BJ (cell line): Measurements from ENCODE around the gene COX17. TPM values are rescaled to one million over a fixed set of nuclear protein-coding genes. Genes with fewer than 3 reads are reported as not detected.

Source experiments
- CTCF ChIA-PET: fragments of 350-600 bp; formaldehyde crosslinking; extraction: SDS; loops from one replicate; lab custom pipeline; 2021; ENCODE audit warnings: antibody characterized with exemption, inconsistent platforms; lab: Yijun Ruan, JAX
- POLR2A ChIA-PET: fragments of 300-600 bp; sonication (Branson Sonifier 250); formaldehyde crosslinking; extraction: SDS; loops from one replicate; lab custom pipeline; 2021; ENCODE audit warnings: antibody characterized with exemption; lab: Charles Lee
- DNase-seq: peaks from one replicate; pipeline ENCODE4 v3.0.0-alpha.2; 2011; ENCODE audit warnings: low read depth
- H3K27me3 ChIP-seq: 2 replicates; pipeline ENCODE4 v1.6.0; 2011; ENCODE audit warnings: low read length; ENCODE audit not compliant: control insufficient read depth, insufficient read depth
- H3K36me3 ChIP-seq: 2 replicates; pipeline ENCODE4 v1.5.1; 2011; ENCODE audit warnings: low read length; ENCODE audit not compliant: control insufficient read depth, insufficient read depth
- H3K4me3 ChIP-seq: 2 replicates; pipeline ENCODE4 v1.5.1; 2011; ENCODE audit warnings: low read depth, mild to moderate bottlenecking, control low read depth, low read length
- polyA minus RNA-seq: library from RNA; depleted of rRNA, polyadenylated mRNA; stranded (reverse); fragments of >200 nt; gene quantifications from 2 replicates; pipeline ENCODE4 v1.2.3, GENCODE V29; 2011; rRNA and poly(A)+ RNA removed
- polyA plus RNA-seq: library from polyadenylated mRNA; depleted of rRNA; stranded (reverse); fragments of >200 nt; gene quantifications from 2 replicates; pipeline ENCODE4 v1.2.3, GENCODE V29; 2011; rRNA removed
- TF ChIP-seq, protein P1 (sequence below): IDR thresholded peaks from 2 replicates; pipeline ENCODE4 v1.5.1; 2011; ENCODE audit warnings: low read depth, mild to moderate bottlenecking, control low read depth, inconsistent platforms, low read length, moderate library complexity; ENCODE audit not compliant: insufficient read depth

Gene COX17, protein sequence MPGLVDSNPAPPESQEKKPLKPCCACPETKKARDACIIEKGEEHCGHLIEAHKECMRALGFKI
- polyA plus RNA-seq, result 42.0 and 48.1 TPM in 2 replicates
- 6.8 and 7.7 TPM in 2 replicates for polyA minus RNA-seq

DNA sequence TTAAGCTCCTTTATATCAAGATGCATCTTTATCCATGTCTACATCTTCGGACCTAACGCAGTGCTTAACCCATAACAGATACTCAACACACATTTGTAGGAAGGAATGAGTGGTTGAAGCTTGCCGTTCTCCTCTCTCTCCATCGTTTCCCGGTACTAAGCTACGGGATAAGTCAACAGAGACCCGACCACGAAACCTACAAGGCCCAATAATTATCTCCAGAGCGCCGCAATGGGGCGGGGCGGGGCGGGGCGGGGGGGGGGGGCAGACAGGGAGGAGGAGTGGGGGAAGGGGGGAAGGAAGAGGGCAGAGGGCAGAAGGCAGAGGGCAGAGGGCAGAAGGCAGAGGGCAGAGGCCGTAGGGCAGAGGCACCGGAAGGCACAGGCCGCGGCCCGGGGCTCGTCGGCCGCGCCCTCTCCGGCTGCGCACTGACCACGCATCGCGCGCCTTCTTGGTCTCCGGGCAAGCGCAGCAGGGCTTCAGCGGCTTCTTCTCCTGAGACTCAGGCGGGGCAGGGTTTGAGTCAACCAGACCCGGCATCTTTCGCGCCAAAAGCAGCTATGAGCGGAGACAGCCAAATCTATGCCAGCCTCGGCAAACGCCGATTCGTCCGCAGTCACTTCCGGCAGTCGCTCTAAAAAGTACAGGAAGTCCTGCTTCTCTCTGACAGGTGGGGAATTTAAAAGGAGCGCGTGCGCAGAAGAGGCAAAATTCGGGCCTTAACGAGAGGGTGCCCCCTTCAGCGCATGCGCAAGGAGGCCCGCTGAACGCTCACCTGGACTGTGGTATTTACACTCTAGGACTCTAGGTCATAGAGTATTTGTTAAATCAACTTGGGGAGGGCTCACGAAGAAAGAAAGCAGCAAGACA lies at the start of gene COX17:
Gene COX17, minus strand, starts transcription at position 636 of the 870 bp plus-strand sequence. Its CDS starts 96 bp downstream, at position 540.
- Histone ChIP-seq H3K36me3 (peaks cover 1% of the 10 kb centered on the region), H3K4me3 (peak within 1 kb of the TSS; percentile 66), H3K27me3 (no peaks in the 10 kb centered on the region)
- TF ChIP-seq, protein P1, sequence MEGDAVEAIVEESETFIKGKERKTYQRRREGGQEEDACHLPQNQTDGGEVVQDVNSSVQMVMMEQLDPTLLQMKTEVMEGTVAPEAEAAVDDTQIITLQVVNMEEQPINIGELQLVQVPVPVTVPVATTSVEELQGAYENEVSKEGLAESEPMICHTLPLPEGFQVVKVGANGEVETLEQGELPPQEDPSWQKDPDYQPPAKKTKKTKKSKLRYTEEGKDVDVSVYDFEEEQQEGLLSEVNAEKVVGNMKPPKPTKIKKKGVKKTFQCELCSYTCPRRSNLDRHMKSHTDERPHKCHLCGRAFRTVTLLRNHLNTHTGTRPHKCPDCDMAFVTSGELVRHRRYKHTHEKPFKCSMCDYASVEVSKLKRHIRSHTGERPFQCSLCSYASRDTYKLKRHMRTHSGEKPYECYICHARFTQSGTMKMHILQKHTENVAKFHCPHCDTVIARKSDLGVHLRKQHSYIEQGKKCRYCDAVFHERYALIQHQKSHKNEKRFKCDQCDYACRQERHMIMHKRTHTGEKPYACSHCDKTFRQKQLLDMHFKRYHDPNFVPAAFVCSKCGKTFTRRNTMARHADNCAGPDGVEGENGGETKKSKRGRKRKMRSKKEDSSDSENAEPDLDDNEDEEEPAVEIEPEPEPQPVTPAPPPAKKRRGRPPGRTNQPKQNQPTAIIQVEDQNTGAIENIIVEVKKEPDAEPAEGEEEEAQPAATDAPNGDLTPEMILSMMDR, result no peak
- ChIA-PET POLR2A (no interaction called here), CTCF (interaction anchor here (1.5 to 1.6 kb wide), 2 partner anchors 27 to 151 kb away, joined by 3 to 5 read pairs; no protein-coding TSS in a partner anchor)
- peak; percentile 89 for DNase-seq

DNA sequence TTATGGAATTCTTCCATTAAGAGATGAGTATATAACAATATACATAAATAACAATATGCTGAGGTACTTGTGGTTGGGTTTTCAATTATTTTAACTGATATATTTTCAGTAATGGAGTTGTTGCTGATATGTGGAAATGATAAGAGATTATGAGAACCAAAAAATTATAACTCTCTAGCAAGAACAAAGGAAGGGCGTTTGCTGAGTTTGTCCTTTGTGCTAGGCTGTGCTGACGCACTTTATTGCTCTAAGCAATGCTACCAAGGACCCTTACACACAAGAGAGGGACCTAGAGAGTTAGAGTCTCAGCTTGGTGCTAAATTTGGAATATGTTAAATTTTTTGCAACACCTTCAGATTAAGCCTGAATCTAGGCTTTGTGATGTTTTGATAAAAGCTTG lies 49.7 kb upstream of the COX17 start:
- DNase-seq, result no peak
- ChIA-PET POLR2A (no interaction called here), CTCF (no interaction called here)
- TF ChIP-seq, protein P1, result no peak
- peaks cover 5% of the 10 kb centered on the region; the same call in 1 of the 2 replicates for H3K27me3 ChIP-seq
- H3K4me3 ChIP-seq, result no peak overlapping the region
- no peaks in the 10 kb centered on the region for H3K36me3 ChIP-seq

GRCh38 chr3:119723022-119723421 lies 45.8 kb upstream of the COX17 start:
- DNase-seq, result no peak
- Histone ChIP-seq H3K36me3 (no peaks in the 10 kb centered on the region), H3K27me3 (peaks cover 3% of the 10 kb centered on the region; the same call in 1 of the 2 replicates), H3K4me3 (no peak overlapping the region)
- TF ChIP-seq, protein P1, result no peak
- POLR2A ChIA-PET, result interaction anchor here (0.5 kb wide), 1 partner anchor 11 kb away, joined by 3 read pairs; no protein-coding TSS in a partner anchor
- CTCF ChIA-PET, result interaction anchor here (1.1 kb wide), 1 partner anchor 9 kb away, joined by 3 read pairs; no protein-coding TSS in a partner anchor

- Histone ChIP-seq H3K36me3 (no peaks in the 10 kb centered on the region), H3K27me3 (no peaks in the 10 kb centered on the region), H3K4me3 (no peak overlapping the region)
- ChIA-PET POLR2A (no interaction called here), CTCF (no interaction called here)
- TF ChIP-seq, protein P1, result no peak
- DNase-seq, result no peak
These were observed 40.3 kb upstream of the COX17 start for GRCh38 chr3:119717520-119717919.

DNA sequence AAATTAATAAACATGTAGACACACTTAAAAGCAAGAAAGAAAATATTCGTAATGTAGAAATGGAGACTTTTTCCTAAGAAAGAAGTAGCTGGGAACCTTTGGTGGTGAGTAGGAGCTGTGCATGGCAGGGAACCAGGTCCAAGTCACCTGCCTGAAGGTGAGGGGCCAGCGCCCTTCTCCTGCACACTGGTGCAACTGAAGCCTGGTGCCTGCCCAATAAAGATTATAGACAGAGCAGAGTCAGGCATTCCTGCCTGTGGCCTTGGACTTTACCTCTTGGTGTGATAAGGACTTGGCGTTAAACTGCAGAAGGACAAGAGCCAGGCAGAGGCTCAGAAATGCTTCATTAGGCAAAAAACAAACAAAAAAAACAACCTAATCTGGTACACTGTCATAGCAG lies 39.8 kb upstream of the COX17 start:
- no peak for DNase-seq
- H3K36me3 ChIP-seq, result no peaks in the 10 kb centered on the region
- no peaks in the 10 kb centered on the region for H3K27me3 ChIP-seq
- no peak overlapping the region for H3K4me3 ChIP-seq
- ChIA-PET POLR2A (no interaction called here), CTCF (no interaction called here)
- TF ChIP-seq, protein P1, result no peak
